Measurements from ENCODE around the gene NCMAP. TPM values are rescaled to one million over a fixed set of nuclear protein-coding genes. Genes with fewer than 3 reads are reported as not detected.

The NCMAP gene
- total RNA-seq, 4 donors from 2014 or later, result 0.12 to 0.19 TPM; not detected in 2

DNA sequence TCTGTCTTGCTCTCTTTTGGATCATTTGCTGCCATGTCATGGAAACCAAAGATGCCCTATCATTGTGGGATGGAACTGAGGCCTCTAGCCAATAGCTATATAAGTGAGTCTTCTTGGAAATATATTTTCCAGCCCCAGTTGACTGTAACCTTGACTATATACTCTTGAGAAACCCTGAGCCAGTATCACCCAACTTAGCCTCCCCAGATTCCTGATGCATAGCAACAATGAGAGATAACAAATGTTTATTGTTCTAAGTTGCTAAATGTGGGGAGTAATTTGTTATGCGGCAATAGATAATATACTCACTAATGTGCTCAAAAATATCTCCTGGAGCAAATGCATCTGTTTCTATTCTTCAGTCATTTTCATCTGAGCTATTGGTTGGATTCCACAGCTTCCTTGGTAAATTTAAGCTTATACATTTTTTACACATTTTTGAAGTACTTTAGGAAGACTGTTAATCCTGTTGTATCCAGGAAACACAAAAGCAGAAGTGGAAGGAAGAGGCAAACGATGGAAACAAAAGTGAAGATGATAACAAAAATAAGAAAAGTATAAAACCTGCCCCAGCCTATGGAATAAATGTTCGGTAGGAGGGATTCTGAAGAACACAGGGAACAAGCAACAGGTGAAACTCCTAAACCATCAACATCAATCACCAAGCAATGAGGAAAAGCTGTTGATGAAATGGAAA is 80.9 kb downstream of the NCMAP start:
- intact Hi-C loops (cut with DNase I), result no loop called here
- no peaks in the 10 kb centered on the region for H3K9me3 ChIP-seq
- H3K27me3 ChIP-seq, result no peaks in the 10 kb centered on the region
- H3K4me3 ChIP-seq, result no peak overlapping the region
- WGBS, 2 donors, result 59 to 63% methylated on average over 3 of the region's 3 CpGs
- no peaks in the 10 kb centered on the region for H3K36me3 ChIP-seq
- TF ChIP-seq, protein P1, sequence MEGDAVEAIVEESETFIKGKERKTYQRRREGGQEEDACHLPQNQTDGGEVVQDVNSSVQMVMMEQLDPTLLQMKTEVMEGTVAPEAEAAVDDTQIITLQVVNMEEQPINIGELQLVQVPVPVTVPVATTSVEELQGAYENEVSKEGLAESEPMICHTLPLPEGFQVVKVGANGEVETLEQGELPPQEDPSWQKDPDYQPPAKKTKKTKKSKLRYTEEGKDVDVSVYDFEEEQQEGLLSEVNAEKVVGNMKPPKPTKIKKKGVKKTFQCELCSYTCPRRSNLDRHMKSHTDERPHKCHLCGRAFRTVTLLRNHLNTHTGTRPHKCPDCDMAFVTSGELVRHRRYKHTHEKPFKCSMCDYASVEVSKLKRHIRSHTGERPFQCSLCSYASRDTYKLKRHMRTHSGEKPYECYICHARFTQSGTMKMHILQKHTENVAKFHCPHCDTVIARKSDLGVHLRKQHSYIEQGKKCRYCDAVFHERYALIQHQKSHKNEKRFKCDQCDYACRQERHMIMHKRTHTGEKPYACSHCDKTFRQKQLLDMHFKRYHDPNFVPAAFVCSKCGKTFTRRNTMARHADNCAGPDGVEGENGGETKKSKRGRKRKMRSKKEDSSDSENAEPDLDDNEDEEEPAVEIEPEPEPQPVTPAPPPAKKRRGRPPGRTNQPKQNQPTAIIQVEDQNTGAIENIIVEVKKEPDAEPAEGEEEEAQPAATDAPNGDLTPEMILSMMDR (IDR thresholded peaks at IDR 0.05), result no peak
- no peak for TF ChIP-seq POLR2A (IDR thresholded peaks at IDR 0.05)
- peaks cover 0 to 19% (median 6%) of the 10 kb centered on the region in 3 donors for H3K4me1 ChIP-seq
- no peak overlapping the region for H3K27ac ChIP-seq
- DNase-seq, result no peak

DNA sequence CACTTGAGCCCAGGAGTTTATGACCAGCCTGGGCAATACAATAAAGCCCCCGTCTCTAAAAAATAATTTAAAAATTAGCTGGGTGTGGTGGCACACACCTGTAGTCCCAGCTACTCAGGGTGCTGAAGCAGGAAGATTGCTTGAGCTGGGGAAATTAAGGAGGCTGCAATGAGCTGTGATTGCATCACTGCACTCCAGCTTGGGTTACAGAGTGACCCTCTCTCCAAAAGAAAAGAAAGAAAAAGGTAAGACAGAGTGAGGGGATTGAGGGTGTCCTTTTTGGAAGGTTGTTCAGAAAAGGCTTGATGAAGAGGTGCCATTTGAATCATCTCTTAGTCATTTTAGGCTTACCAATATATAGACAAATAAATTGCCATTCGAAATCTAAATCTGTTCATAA is 83.2 kb downstream of the NCMAP start:
- Histone ChIP-seq H3K27me3 (no peaks in the 10 kb centered on the region), H3K4me3 (no peak overlapping the region), H3K27ac (no peak overlapping the region), H3K9me3 (no peaks in the 10 kb centered on the region), H3K4me1 (peaks cover 4 to 24% (median 10%) of the 10 kb centered on the region in 3 donors), H3K36me3 (no peaks in the 10 kb centered on the region)
- 73 to 82% methylated on average over 2 of the region's 2 CpGs for WGBS, 2 donors
- intact Hi-C loops (cut with DNase I), result no loop called here
- DNase-seq, result no peak
- TF ChIP-seq POLR2A (IDR thresholded peaks at IDR 0.05), result no peak
- TF ChIP-seq, protein P1 (IDR thresholded peaks at IDR 0.05), result no peak

DNA sequence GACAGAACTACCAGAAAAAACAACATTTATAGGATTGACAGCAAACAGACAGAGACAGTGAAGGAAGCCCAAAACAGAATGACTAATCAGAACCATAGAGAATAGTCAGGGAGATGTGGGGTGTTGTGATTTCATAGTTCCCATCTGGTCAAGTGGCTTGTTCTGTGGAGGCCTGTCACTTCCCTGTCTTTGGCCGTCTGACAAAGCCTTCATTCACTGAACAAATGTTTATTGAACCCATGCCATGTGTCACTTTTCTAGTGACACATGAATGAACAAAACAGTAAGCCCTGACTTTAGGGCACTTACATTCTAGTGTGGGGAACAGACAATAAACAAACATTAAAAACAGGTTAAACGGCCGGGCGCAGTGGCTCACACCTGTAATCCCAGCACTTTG is 84.0 kb downstream of the NCMAP start:
- peak overlapping the region in 2 of 4 donors; percentile 12 to 52 for H3K27ac ChIP-seq
- peaks cover 7 to 32% (median 18%) of the 10 kb centered on the region in 3 donors for H3K4me1 ChIP-seq
- no peak overlapping the region for H3K4me3 ChIP-seq
- H3K9me3 ChIP-seq, result no peaks in the 10 kb centered on the region
- intact Hi-C loops (cut with DNase I), result no loop called here
- no peaks in the 10 kb centered on the region for H3K27me3 ChIP-seq
- TF ChIP-seq, protein P1 (IDR thresholded peaks at IDR 0.05), result no peak
- no peak for TF ChIP-seq POLR2A (IDR thresholded peaks at IDR 0.05)
- 66% methylated on average over 4 of the region's 4 CpGs for WGBS, 2 donors
- H3K36me3 ChIP-seq, result no peaks in the 10 kb centered on the region
- no peak for DNase-seq

DNA sequence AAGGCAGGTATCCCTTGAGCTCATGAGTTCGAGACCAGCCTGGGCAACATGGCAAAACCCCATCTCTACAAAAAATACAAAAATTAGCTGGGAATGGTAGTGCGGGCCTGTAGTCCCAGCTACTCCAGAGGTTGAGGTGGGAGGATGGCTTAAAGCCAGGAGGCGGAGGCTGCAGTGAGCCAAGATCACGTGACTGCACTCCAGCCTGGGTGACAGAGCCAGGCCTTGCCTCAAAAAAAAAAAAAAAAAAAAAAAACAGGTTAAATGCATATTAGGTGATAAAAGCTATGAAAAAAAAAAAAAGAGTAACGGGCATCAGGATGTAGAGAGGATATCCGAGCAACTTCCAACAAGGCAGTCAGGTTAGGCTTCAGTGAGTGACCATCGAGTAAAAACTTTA is 84.4 kb downstream of the NCMAP start:
- peak overlapping the region in 2 of 4 donors; percentile 11 to 52 for H3K27ac ChIP-seq

DNA sequence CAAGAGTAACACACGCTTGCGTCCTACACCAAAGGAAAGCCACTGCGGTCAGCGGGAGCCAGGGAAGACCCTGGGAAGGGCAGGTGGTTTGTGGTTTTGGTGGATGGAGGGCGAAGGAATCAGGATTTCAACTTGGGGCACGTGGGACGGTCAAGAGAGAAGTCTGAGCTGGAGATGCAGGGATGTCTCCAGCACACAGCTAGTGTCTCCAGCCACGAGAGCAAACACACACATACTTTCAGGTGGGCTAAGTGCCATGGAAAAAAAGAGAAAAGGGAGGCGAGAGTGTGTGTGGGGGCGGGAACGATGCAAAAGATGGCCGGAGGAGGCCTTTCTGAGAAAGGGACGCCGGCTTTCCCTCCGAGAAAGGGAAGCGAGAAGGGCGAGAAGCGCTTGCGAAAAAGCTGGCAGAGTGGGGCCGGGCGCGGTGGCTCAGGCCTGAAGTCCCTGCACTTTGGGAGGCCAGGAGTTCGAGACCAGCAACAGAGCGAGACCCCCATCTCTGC is 85.8 kb downstream of the NCMAP start:
- Histone ChIP-seq H3K9me3 (no peaks in the 10 kb centered on the region), H3K4me1 (peaks cover 12 to 47% (median 25%) of the 10 kb centered on the region in 3 donors), H3K4me3 (peak overlapping the region; percentile 76 to 86 (median 80)), H3K36me3 (peaks cover 0 to 16% (median 9%) of the 10 kb centered on the region in 3 donors), H3K27me3 (no peaks in the 10 kb centered on the region), H3K27ac (peak overlapping the region; percentile 97 to 99 (median 98))
- no peak for DNase-seq
- WGBS, 2 donors, result 16 to 19% methylated on average over 24 of the region's 24 CpGs
- TF ChIP-seq POLR2A (IDR thresholded peaks at IDR 0.05), result no peak
- TF ChIP-seq, protein P1 (IDR thresholded peaks at IDR 0.05), result no peak
- intact Hi-C loops (cut with DNase I), result no loop called here

More for the DNA sequence above, 84.4 kb downstream of the NCMAP start:
- Histone ChIP-seq H3K4me3 (no peak overlapping the region), H3K4me1 (peaks cover 9 to 36% (median 21%) of the 10 kb centered on the region in 3 donors), H3K9me3 (no peaks in the 10 kb centered on the region), H3K36me3 (peaks cover 0 to 2% (median 0%) of the 10 kb centered on the region in 3 donors), H3K27me3 (no peaks in the 10 kb centered on the region)
- intact Hi-C loops (cut with DNase I), result no loop called here
- 65 to 80% methylated on average over 4 to 6 of the region's 7 CpGs for WGBS, 2 donors
- no peak for TF ChIP-seq POLR2A (IDR thresholded peaks at IDR 0.05)
- TF ChIP-seq, protein P1 (IDR thresholded peaks at IDR 0.05), result no peak
- no peak for DNase-seq
